MM.1S (cell line): ENCODE data around the gene SFMBT2.

Experiments
- DNase-seq: peaks from one replicate; pipeline ENCODE4 v3.0.0-alpha.2; 2015
- H2AFZ ChIP-seq: fragments of 300-600 bp; sonication (generic); 2 replicates; pipeline ENCODE4 v1.6.0; 2016; ENCODE audit warnings: antibody characterized with exemption, low read length
- H3F3A ChIP-seq: fragments of 300-600 bp; sonication (generic); 2 replicates; pipeline ENCODE4 v1.6.1; 2016; ENCODE audit warnings: mild to moderate bottlenecking, antibody characterized with exemption, low read length, moderate library complexity, mixed read lengths; ENCODE audit not compliant: insufficient read depth
- H3K27ac ChIP-seq: fragments of 300-600 bp; sonication (generic); 2 replicates; pipeline ENCODE4 v1.5.1; 2016; ENCODE audit warnings: mild to moderate bottlenecking, low read length
- H3K27me3 ChIP-seq: fragments of 300-600 bp; sonication (generic); replicated peaks from 2 replicates; pipeline ENCODE4 v1.6.0; 2016; ENCODE audit warnings: low read length; ENCODE audit not compliant: insufficient read depth
- H3K36me3 ChIP-seq: fragments of 300-600 bp; sonication (generic); replicated peaks from 2 replicates; pipeline ENCODE4 v1.6.1; 2016; ENCODE audit warnings: mild to moderate bottlenecking, low read length, mixed read lengths; ENCODE audit not compliant: insufficient read depth
- H3K4me1 ChIP-seq: fragments of 300-600 bp; sonication (generic); 2 replicates; pipeline ENCODE4 v1.6.1; 2016; ENCODE audit warnings: low read length, mixed read lengths
- H3K4me2 ChIP-seq: fragments of 300-600 bp; sonication (generic); 2 replicates; pipeline ENCODE4 v1.6.0; 2016; ENCODE audit warnings: low read depth, low read length
- H3K4me3 ChIP-seq: fragments of 300-600 bp; sonication (generic); 2 replicates; pipeline ENCODE4 v1.5.1; 2016; ENCODE audit warnings: low read length, mixed read lengths
- H3K79me2 ChIP-seq: fragments of 300-600 bp; sonication (generic); 2 replicates; pipeline ENCODE4 v1.6.1; 2016; ENCODE audit warnings: mixed run types, low read length, mixed read lengths
- H3K9ac ChIP-seq: fragments of 300-600 bp; sonication (generic); 2 replicates; pipeline ENCODE4 v1.6.1; 2016; ENCODE audit warnings: low read length, mixed read lengths
- H3K9me2 ChIP-seq: fragments of 300-600 bp; sonication (generic); replicated peaks from 2 replicates; pipeline ENCODE4 v1.6.1; 2016; ENCODE audit warnings: mild to moderate bottlenecking, low read length, mixed read lengths; ENCODE audit not compliant: insufficient read depth
- H3K9me3 ChIP-seq: fragments of 300-600 bp; sonication (generic); replicated peaks from 2 replicates; pipeline ENCODE4 v1.6.1; 2016; ENCODE audit warnings: mild to moderate bottlenecking, low read length, mixed read lengths; ENCODE audit not compliant: insufficient read depth
- H4K20me1 ChIP-seq: fragments of 300-600 bp; sonication (generic); 2 replicates; pipeline ENCODE4 v1.6.1; 2016; ENCODE audit warnings: mild to moderate bottlenecking, low read length, moderate library complexity, mixed read lengths; ENCODE audit not compliant: insufficient read depth
- EZH2 ChIP-seq: fragments of 300-600 bp; sonication (generic); optimal IDR thresholded peaks from 2 replicates; pipeline ENCODE3; 2017; ENCODE audit warnings: low read depth, mild to moderate bottlenecking, antibody characterized with exemption, low read length, mixed read lengths
- EZH2phosphoT487 ChIP-seq: fragments of 300-600 bp; sonication (generic); IDR thresholded peaks from 2 replicates; pipeline ENCODE4 v1.6.1; 2018; ENCODE audit warnings: antibody characterized with exemption, low read length
- TF ChIP-seq, protein P1 (sequence below): fragments of 300-600 bp; sonication (generic); IDR thresholded peaks from 2 replicates; pipeline ENCODE4 v1.5.1; 2016; ENCODE audit warnings: antibody characterized with exemption, low read length, mixed read lengths

Gene SFMBT2

DNA sequence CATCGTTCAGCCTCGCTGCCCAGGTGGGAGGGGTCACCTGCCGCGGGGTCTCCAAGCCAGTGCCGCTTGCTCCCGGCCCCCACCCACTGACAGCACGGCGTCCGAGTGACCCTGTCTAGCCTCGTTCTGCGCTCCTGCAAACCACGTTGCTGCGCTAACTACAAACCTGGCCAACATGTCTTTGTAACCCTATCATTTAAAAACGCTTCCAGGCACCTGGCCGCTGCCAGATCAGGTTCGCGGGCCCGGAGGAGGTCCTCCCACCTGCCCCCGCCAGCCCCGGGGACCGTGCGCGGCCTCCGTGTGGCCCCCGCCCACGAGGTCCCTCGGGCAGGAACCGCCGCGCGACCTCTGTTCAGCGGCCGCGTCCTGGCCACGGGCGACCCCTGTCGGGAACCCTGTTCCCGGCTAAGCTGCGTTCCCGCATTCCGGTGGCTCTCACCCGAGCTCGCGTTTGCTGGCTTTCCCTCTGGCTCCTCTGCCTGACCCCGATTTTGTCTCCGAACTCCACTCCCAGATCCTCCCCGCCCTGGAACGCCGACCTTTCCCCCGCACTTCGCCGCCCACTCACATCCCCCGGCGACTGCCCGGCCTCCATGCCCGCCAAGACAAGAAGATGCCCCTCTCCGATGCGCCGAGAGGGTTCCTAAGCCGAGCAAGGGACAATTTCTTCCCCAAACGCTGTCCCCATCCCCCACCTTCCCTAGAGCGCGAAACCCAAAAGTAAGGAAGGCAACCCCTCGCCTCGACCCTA, 2.4 kb downstream of the SFMBT2 start:
- H3K9me2 ChIP-seq: no peaks in the 10 kb centered on the region

DNA sequence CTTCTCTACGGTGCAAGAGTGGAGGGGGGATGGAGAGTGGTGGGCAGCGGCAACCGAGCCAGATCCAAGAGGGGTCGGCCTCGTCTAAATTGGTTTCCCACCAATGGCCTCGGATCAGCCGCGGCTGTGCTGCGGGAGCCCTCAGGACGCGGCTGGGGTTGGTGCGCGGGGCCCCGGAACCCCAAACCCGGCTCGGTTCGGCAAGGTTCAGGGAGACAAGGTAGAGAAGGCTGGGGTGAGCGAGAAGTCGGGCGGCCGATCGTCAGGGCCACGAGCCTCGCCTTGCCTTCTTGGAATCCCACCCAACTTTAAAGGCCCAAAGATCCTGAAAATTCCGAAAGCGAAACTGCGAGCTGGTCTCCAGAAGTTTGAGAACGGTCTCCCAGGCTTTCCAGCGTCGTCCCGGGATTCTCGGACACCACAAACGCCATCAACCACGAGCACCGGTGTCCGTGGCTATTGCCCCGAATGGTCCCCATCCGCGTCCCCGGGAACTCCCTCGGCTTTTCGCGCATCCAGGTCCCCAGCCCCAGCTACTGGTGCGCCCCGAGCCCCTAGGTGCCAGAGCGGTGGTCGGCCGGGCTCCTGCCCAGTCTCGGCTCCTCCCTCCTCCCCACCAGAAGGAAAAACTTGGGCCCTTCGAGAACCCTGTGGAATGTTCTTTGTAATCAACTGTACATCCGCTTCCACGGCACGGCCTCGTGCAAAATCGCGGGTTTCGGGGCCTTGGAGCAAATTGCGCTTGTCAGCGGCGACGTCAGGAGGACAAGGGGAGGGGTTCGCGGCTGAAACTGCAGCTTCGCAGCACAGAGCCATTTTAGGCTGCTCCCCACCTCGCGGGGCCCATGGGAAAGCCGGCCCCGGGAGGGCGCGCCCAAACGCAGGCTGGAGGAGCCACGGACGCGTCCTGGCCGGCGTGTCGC, 3.2 kb downstream of the SFMBT2 start:
- H3K27ac ChIP-seq: no peak overlapping the region
- peak overlapping the region; percentile 90 for H3K4me2 ChIP-seq
- H3K9ac ChIP-seq: peak overlapping the region; percentile 83; the same call in 1 of the 2 replicates
- no peak for DNase-seq
- no peak for TF ChIP-seq EZH2
- TF ChIP-seq, protein P1, sequence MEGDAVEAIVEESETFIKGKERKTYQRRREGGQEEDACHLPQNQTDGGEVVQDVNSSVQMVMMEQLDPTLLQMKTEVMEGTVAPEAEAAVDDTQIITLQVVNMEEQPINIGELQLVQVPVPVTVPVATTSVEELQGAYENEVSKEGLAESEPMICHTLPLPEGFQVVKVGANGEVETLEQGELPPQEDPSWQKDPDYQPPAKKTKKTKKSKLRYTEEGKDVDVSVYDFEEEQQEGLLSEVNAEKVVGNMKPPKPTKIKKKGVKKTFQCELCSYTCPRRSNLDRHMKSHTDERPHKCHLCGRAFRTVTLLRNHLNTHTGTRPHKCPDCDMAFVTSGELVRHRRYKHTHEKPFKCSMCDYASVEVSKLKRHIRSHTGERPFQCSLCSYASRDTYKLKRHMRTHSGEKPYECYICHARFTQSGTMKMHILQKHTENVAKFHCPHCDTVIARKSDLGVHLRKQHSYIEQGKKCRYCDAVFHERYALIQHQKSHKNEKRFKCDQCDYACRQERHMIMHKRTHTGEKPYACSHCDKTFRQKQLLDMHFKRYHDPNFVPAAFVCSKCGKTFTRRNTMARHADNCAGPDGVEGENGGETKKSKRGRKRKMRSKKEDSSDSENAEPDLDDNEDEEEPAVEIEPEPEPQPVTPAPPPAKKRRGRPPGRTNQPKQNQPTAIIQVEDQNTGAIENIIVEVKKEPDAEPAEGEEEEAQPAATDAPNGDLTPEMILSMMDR: no peak
- H3K79me2 ChIP-seq: peaks cover 87% of the 10 kb centered on the region
- H3F3A ChIP-seq: peaks cover 13% of the 10 kb centered on the region
- no peaks in the 10 kb centered on the region; the same call in 1 of the 2 replicates for H3K36me3 ChIP-seq
- no peaks in the 10 kb centered on the region for H3K9me2 ChIP-seq
- no peaks in the 10 kb centered on the region for H3K9me3 ChIP-seq
- no peaks in the 10 kb centered on the region for H3K27me3 ChIP-seq
- no peak overlapping the region for H2AFZ ChIP-seq
- H3K4me1 ChIP-seq: peaks cover 13% of the 10 kb centered on the region; the same call in 1 of the 2 replicates
- peak overlapping the region; percentile 85 for H3K4me3 ChIP-seq
- H4K20me1 ChIP-seq: peaks cover 45% of the 10 kb centered on the region

More for the DNA sequence above, 2.4 kb downstream of the SFMBT2 start:
- Histone ChIP-seq H3K27me3 (no peaks in the 10 kb centered on the region), H3K4me3 (peak overlapping the region; percentile 85), H2AFZ (no peak overlapping the region), H3K9me3 (no peaks in the 10 kb centered on the region), H3K4me2 (peak overlapping the region; percentile 90), H3K27ac (peak overlapping the region; percentile 73; the same call in 1 of the 2 replicates), H3K9ac (peak overlapping the region; percentile 83; the same call in 1 of the 2 replicates), H4K20me1 (peaks cover 37% of the 10 kb centered on the region), H3K79me2 (peaks cover 78% of the 10 kb centered on the region), H3K36me3 (no peaks in the 10 kb centered on the region; the same call in 1 of the 2 replicates), H3F3A (peaks cover 13% of the 10 kb centered on the region), H3K4me1 (peaks cover 13% of the 10 kb centered on the region; the same call in 1 of the 2 replicates)
- TF ChIP-seq, protein P1: peak; percentile 49
- no peak for TF ChIP-seq EZH2phosphoT487
- no peak for TF ChIP-seq EZH2
- peak; percentile 31 for DNase-seq

DNA sequence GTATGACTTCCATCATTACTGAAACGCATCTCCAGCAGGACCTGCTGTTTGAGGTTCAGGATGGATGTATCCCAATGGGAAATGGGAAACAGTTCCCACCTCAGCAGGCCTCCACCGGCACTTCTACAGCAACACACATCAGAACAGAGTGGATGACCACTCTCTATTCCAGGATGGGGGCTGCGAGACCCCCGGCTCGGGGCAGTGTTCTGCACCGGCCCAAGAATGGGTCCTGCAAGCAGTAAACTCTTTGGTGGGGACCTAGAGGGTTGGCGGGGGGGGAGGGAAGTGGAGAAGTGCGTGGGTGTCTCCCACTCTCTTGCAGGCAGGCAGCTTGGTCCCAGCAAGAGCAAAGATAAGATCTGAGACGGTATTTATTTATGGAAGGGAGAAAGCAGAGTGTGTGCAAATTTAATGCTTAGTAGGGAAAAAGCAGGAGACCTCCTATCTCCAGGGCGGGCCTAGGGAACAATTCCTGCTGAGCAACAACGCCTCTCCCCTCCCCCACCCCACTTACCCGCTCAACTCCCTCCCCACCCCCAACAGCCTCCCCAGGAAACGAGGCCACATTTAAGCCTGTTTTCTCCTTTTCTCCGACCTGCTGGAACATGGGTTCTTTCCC, 4.0 kb downstream of the SFMBT2 start:
- DNase-seq: no peak
- H3K9ac ChIP-seq: no peak overlapping the region
- peaks cover 13% of the 10 kb centered on the region for H3F3A ChIP-seq
- no peaks in the 10 kb centered on the region for H3K27me3 ChIP-seq
- H3K36me3 ChIP-seq: no peaks in the 10 kb centered on the region; the same call in 1 of the 2 replicates
- H3K79me2 ChIP-seq: peaks cover 95% of the 10 kb centered on the region
- no peaks in the 10 kb centered on the region for H3K9me2 ChIP-seq
- TF ChIP-seq EZH2 (no peak), EZH2phosphoT487 (no peak)
- TF ChIP-seq, protein P1: no peak
- peaks cover 13% of the 10 kb centered on the region; the same call in 1 of the 2 replicates for H3K4me1 ChIP-seq
- peaks cover 53% of the 10 kb centered on the region for H4K20me1 ChIP-seq
- no peak overlapping the region for H3K27ac ChIP-seq
- H3K4me3 ChIP-seq: no peak overlapping the region
- H2AFZ ChIP-seq: no peak overlapping the region
- no peak overlapping the region for H3K4me2 ChIP-seq
- H3K9me3 ChIP-seq: no peaks in the 10 kb centered on the region
